ENCODE measurements around the gene SELENOS. TPM values are rescaled to one million over a fixed set of nuclear protein-coding genes. Genes with fewer than 3 reads are reported as not detected.

Gene SELENOS
- total RNA-seq, 1 donor from 2014 or later = 162 TPM

- Histone ChIP-seq H3K4me3 (ENCODE audit: low read depth, low read length) (no peak overlapping the region), H3K36me3 (ENCODE audit: control insufficient read depth, insufficient read depth, low read length) (no peaks in the 10 kb centered on the region), H3K27me3 (ENCODE audit: control insufficient read depth, insufficient read depth, low read length) (no peaks in the 10 kb centered on the region)
- DNase-seq (ENCODE audit: low read depth) = no peak
- no peak for FAIRE-seq
- no peak for TF ChIP-seq CTCF (IDR thresholded peaks at IDR 0.05; ENCODE audit: insufficient read depth, low read length, severe bottlenecking)
Measured at GRCh38 chr15:101313041-101313761, 35.9 kb upstream of the SELENOS start.

GRCh38 chr15:101310508-101310907, 33.2 kb upstream of the SELENOS start:
- Histone ChIP-seq H3K36me3 (ENCODE audit: control insufficient read depth, insufficient read depth, low read length) (no peaks in the 10 kb centered on the region), H3K27me3 (ENCODE audit: control insufficient read depth, insufficient read depth, low read length) (no peaks in the 10 kb centered on the region), H3K4me3 (ENCODE audit: low read depth, low read length) (no peak overlapping the region)
- no peak for FAIRE-seq
- no peak for DNase-seq (ENCODE audit: low read depth)
- no peak for TF ChIP-seq CTCF (IDR thresholded peaks at IDR 0.05; ENCODE audit: insufficient read depth, low read length, severe bottlenecking)

- no peak for TF ChIP-seq CTCF (IDR thresholded peaks at IDR 0.05; ENCODE audit: insufficient read depth, low read length, severe bottlenecking)
- no peak overlapping the region for H3K4me3 ChIP-seq (ENCODE audit: low read depth, low read length)
- FAIRE-seq (no peak), DNase-seq (ENCODE audit: low read depth) (no peak)
- H3K36me3 ChIP-seq (ENCODE audit: control insufficient read depth, insufficient read depth, low read length) = no peaks in the 10 kb centered on the region
- H3K27me3 ChIP-seq (ENCODE audit: control insufficient read depth, insufficient read depth, low read length) = no peaks in the 10 kb centered on the region
Measured at GRCh38 chr15:101310161-101310480, 32.8 kb upstream of the SELENOS start.

GRCh38 chr15:101309436-101310160, 32.3 kb upstream of the SELENOS start:
- FAIRE-seq = no peak
- H3K4me3 ChIP-seq (ENCODE audit: low read depth, low read length) = no peak overlapping the region
- DNase-seq (ENCODE audit: low read depth) = no peak
- H3K36me3 ChIP-seq (ENCODE audit: control insufficient read depth, insufficient read depth, low read length) = no peaks in the 10 kb centered on the region
- no peak for TF ChIP-seq CTCF (IDR thresholded peaks at IDR 0.05; ENCODE audit: insufficient read depth, low read length, severe bottlenecking)
- no peaks in the 10 kb centered on the region for H3K27me3 ChIP-seq (ENCODE audit: control insufficient read depth, insufficient read depth, low read length)

- Histone ChIP-seq H3K4me3 (ENCODE audit: low read depth, low read length) (no peak overlapping the region), H3K27me3 (ENCODE audit: control insufficient read depth, insufficient read depth, low read length) (no peaks in the 10 kb centered on the region), H3K36me3 (ENCODE audit: control insufficient read depth, insufficient read depth, low read length) (no peaks in the 10 kb centered on the region)
- FAIRE-seq (no peak), DNase-seq (ENCODE audit: low read depth) (no peak)
- TF ChIP-seq CTCF (IDR thresholded peaks at IDR 0.05; ENCODE audit: insufficient read depth, low read length, severe bottlenecking) = no peak
Measured at GRCh38 chr15:101308604-101309435, 31.5 kb upstream of the SELENOS start.

Data from bronchial epithelial cell (primary cell).